ELR (cell line): Measurements from ENCODE around the gene FZR1.
A peak's percentile ranks its signal among the peaks of the same experiment; 100 is the strongest.

Experiments used
- DNase-seq: peaks from one replicate; pipeline ENCODE4 v3.0.0-alpha.2; 2015; ENCODE audit warnings: low read depth

Gene FZR1

DNA sequence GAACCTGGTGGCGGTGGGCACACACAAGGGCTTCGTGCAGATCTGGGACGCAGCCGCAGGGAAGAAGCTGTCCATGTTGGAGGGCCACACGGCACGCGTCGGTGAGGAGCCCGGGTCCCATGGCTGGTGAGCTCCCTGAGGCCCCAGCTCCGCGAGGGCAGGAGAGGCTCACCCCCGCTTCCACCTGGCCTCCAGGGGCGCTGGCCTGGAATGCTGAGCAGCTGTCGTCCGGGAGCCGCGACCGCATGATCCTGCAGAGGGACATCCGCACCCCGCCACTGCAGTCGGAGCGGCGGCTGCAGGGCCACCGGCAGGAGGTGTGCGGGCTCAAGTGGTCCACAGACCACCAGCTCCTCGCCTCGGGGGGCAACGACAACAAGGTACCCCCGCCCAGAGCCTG is 25.6 kb downstream of the FZR1 start:
- no peak for DNase-seq

DNA sequence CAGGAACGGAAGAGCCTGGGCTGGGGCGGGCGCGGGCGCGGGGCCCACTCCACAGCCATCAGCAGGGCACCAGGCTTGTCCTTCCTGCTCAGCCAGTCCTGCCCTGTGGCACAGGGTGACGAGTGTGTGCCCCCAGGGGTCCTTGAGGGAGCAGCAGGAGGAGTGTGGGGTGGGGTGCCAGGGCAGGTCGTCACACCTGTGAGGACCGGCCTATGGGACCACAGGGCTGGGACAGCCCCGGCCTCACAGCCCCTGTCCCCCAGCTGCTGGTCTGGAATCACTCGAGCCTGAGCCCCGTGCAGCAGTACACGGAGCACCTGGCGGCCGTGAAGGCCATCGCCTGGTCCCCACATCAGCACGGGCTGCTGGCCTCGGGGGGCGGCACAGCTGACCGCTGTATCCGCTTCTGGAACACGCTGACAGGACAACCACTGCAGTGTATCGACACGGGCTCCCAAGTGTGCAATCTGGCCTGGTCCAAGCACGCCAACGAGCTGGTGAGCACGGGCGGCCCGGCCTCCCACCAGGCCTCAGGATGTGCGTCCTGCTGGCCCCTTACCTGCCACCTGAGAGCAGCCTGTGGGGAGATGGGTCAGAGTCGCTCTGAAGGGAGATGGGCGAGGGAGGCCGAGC is 26.2 kb downstream of the FZR1 start:
- no peak for DNase-seq

DNA sequence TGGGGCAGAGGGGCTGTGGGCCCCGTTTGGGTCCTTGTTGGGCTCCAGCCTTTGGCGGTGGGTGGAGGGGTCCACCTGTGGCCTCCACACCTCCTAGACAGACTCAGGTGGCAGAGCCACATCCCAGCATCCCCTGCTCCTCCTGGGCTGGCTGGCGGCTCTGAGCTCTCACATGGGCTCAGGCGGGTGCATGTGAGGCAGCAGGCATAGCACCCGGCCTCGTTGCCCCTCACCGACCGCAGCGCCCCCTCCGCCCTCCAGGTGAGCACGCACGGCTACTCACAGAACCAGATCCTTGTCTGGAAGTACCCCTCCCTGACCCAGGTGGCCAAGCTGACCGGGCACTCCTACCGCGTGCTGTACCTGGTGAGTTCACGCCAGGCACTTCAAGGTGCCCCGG is 26.9 kb downstream of the FZR1 start:
- no peak for DNase-seq

- DNase-seq, result no peak
Measured at GRCh38 chr19:3533563-3534216, 27.6 kb downstream of the FZR1 start.

- no peak for DNase-seq
Measured at GRCh38 chr19:3534375-3535234, 28.5 kb downstream of the FZR1 start.

GRCh38 chr19:3535235-3535535 is 29.1 kb downstream of the FZR1 start:
- DNase-seq, result no peak

DNA sequence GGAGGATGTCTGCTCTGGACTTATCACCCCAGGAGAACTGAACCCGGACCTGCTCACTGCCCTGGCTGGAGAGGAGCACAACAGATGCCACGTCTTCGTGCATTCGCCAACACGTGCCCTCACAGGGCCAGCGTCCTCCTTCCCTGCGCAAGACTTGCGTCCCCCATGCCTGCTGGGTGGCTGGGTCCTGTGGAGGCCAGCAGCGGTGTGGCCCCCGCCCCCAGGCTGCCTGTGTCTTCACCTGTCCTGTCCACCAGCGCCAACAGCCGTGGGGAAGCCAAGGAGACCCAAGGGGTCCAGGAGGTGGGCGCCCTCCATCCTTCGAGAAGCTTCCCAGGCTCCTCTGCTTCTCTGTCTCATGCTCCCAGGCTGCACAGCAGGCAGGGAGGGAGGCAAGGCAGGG is 29.5 kb downstream of the FZR1 start:
- no peak for DNase-seq

DNA sequence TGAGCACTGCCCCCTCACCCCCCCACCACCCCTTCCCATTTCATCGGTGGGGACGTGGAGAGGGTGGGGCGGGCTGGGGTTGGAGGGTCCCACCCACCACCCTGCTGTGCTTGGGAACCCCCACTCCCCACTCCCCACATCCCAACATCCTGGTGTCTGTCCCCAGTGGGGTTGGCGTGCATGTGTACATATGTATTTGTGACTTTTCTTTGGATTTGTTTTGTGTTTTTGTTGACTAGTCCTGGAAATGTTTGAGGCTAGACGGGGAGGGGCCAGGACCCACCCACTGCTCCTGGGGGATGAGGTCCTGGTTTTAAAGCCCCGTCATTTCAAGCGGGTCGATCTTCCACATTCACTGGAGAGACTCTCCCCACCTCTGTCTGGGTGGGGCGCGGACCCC is 29.9 kb downstream of the FZR1 start:
- DNase-seq, result no peak

DNA sequence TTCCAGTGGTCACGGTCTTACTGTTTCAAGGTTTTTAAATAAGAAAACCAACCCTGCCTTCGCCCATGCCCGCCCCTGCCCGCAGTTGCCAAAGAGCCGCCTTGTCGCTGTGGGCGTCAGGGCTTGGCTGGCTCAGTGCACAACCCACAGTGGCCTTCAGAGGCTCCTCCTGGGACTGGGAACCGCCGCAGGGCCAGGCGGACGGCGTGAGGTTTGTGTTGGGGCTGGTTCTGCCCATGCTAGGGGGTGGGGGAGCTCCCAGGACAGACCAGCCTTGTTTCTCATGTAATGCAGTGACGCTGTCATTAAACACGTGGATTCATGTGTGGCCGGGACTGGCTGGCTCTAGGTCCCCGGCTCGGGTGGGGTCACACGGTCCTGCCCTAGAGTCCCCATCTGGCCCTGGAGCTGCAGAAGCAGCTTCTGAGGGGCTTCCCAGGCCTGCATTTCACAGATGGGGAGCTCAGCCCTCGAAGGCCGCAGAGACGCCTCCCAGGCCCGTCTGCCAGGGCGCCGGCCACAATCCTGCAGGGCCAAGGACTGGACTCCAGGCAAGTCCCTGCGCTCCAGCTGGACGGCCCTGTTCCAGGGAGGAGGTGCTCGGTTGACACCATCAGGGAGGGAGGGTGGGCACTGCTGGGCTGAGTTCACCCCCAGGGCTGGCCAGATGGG is 30.5 kb downstream of the FZR1 start:
- no peak for DNase-seq

GRCh38 chr19:3537101-3537437 is 31.0 kb downstream of the FZR1 start:
- no peak for DNase-seq

DNA sequence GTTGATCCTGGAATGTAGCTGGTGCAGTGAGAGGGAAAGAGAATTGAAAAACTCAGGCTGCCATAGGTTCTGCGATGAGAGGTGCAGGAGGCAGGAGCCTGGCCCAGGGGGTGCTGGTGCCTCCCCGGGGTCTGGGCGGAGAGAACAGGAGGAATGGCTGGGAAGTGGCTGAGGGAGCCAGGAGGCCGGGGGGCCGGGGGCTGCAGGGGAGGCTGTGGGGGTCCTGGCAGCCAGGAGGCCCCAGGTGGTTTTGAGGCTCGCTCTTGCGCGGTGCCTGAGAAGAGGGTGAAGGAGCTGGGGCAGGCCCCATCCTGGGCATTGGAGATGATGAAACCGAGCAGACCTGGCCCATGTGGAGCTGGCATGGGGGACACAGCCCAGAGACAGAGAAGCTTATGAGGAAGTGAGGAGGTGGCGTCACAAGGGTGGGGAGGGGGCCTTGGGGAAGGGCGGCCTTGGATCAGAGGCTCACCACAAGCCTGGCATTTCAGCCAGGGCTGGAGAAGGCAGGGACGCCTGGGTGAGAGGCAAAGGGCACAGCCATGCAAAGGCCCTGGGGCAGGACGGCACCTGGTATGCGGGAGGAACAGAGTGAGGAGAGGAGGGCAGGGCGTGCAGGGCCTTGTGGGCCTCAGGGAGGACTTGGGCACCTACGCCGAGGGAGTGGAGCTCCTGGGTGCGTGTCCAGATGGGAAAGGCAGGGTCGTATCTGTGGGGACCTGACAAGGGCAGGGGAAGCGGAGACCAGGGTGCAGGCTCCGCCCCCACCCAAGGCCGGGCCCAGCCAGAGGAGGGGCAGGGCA is 31.5 kb downstream of the FZR1 start:
- no peak for DNase-seq

GRCh38 chr19:3538258-3538929 is 32.3 kb downstream of the FZR1 start:
- DNase-seq, result no peak

DNA sequence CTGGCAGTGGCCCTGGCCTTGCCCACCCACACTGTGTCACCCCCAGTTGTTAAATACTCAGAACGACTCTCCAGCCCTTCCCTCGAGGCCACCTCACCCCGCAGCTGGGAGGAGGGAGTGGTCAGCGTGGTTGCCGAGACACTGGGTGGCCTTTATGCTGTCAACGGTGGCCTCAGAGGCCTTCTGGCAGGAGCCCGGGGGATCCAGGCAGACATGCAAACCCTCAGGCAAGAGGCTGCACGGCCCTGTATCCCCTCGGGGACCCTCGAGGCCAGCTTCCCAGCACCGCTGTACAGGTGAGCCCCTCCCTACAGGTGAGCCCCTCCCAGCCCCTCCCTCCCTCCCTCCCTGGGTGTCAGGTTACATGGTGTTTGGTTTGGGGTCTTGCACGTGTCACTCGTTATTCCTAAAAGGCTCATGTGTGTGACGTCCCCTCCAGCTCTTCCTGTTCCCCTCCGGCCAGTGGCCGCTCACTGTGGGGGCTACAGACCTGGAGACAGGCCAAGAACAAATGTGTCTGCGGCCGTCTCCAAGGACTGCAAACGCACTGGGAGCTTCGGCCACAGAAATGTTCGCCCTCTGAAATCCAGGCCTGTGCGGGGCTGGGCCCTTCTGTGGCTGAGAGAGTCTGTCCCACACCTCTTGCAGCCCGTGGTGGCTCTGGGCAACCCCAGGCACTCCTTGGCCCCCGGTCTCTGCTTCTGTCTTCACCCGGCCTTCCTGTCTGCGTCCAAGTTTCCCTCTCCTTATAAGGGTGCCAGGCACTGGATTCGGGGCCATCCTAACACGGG is 33.0 kb downstream of the FZR1 start, which contains the start of gene TEKTIP1:
Gene TEKTIP1, plus strand, starts transcription at position 210 of the 791 bp plus-strand sequence. Its CDS starts 4 bp downstream, at position 214.
- peak; percentile 44 for DNase-seq

DNA sequence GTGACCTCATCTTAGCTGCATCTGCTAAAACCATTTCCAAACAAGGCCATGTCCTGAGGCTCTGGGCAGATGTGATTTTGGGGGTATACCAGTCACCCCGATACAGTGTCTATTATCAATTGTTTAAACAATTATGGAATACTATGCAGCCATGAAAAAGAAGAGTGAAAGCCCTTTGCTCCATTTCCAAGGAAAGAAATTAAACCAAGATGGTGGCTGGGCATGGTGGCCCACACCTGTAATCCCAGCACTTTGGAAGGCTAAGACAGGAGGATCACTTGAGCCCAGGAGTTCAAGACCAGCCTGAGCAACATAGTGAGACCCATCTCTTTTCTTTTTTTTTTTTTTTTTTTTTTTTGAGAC is 33.6 kb downstream of the FZR1 start:
- DNase-seq, result no peak

GRCh38 chr19:3543150-3544057 is 37.3 kb downstream of the FZR1 start:
- no peak for DNase-seq

DNA sequence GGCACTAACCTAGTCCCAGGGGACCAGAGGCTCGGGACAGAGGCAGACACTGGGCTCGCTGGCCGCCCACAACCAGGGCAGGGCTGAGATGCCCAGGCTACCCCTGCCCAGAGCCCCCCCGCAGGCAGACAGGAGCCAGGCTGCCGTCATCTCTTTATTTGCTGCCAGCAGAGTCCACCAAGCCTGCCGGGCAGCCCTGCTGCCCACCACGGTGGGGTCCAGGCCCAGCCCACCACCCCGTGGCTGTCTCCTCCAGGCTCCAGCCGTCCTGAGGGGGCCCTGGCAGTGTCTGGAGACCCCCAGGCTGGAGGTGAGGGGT is 37.9 kb downstream of the FZR1 start:
- DNase-seq, result no peak

DNA sequence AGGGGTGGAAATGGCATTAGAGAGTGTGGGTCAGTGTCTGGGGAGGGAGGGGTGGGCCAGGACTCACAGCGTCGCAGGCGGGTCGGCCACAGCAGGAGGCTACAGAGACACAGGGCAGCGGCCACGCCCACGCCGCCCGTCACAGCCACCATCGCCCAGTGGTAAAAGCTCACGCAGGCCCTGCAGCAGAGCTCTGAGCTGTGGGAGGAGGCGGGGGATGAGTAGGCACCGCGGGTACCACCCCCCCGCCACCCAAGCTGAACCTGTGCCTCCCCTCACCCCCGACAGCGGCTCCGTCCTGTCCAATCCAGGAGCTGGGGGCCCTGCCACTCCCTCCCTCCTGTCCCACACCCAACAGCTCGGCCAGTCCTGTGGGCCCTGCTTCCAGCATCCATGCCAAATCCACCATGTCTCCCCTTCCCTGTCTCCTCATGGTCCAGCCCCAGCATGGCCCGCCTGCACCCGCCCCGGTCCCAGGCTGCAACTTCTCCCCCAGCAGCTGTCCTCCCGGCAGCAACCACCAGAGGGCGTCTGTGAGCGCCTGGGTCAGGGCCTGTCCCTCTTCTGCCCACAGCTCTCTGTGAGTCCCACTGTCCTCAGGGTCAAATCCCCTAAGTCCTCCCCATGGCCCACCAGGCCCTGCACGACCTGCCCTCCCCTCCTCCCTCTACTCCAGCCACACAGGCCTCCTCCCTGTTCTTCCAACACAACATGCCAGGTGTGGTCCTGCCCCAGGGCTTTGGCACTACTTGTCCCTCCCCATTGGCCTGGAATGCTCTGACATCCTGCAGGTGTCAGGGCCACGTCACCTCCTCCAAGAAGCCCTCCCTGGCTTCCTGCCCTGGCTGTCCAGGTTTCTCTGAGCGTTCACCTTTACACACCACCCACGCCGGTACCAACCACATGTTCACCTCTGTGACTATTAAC is 38.9 kb downstream of the FZR1 start:
- DNase-seq, result peak; percentile 67

DNA sequence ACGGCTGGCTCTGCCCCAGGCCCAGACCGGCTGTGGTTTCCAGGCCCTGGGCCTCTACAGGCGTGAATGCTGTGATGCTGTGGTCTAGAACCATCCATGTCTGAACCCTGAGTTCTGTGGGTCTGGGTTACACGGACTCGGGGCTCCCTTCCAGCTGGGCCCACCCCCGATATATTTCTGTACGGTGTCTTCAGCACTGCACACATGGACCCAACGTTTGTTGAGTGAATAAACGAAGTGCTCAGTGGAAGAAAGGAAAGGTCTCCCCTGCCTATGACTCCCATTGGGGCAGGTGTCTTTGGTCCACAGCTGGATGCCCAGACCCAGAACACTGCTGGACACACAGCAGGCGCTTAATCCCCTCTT is 39.5 kb downstream of the FZR1 start:
- no peak for DNase-seq

DNA sequence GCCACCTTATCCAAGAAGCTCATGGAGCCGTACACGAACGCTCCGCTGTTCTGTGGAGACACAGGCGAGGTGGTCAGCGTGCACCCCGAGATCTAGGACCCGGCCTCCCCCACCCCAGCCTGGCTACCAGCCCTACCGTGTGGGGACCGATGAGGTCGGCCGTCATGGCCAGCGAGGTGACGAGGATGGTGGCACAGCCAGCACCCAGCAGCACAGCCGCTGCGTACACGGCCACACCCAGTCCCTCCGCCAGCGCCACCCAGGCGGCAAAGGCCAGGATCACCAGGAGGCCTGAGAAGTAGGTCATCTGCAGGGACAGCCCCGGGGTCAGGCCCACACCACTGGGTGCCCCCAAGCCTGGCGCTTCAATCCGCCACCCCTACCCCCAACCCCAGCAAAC is 40.0 kb downstream of the FZR1 start:
- no peak for DNase-seq
